GM18498 (cell line): Measurements from ENCODE around the gene NEUROD4.

Experiments used
- ATAC-seq: cut with Tn5 transposase; IDR thresholded peaks from one replicate; pipeline ENCODE4 v1.9.1; 2021; ENCODE audit warnings: mild to moderate bottlenecking, moderate library complexity; ENCODE audit not compliant: unreplicated experiment

The NEUROD4 gene

DNA sequence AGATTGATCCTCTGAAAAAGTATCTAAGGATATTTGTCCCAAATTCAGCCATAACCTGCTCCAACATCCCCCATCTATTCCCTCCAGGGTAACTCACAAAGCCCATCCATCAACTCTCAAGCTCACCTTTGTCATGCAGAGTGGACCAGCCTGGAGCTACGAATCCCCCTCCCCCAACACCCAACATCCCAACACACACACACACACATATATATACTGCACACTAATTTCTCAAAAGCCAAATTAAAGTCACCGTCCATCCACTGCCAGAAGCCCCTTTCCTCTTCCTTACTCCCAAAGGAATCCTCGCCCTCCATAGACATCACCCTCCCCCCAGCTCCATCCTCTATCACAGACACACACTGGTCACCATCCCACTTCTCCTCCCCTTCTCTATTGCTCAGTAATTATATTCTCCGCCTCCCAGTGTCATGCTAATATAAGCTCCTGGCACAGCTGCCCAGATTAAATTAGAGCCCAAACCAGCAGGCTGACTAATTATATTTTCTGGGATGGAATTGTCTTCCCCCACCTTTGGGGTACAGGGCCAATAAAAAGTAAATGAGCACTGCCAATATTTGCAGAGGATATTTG lies 21.7 kb upstream of the NEUROD4 start:
- no peak for ATAC-seq

DNA sequence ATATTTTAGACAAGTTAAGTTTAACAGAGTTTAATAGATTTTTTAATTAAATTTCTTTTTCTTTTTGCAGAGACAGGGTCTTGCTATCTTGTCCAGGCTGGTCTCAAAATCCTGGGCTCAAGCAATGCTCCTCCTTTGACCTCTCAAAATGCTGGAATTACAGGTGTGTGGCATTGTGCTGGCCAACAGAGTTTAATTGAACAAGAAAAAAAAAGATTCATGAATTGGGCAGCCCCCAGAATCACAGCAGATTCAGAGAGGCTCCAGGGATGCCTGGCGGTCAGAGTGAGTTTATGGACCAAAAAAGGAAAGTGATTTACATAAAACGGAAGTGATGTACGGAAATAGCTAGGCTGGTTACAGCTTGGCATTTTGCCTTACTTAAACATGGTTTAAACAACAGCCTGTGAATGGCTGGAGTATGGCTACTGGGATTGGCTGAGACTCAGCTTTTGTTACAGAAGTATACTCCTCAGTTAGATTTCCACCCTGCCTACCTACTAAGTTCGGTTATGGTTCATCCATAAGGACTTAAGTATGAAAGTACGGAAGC lies 20.7 kb upstream of the NEUROD4 start:
- no peak for ATAC-seq

DNA sequence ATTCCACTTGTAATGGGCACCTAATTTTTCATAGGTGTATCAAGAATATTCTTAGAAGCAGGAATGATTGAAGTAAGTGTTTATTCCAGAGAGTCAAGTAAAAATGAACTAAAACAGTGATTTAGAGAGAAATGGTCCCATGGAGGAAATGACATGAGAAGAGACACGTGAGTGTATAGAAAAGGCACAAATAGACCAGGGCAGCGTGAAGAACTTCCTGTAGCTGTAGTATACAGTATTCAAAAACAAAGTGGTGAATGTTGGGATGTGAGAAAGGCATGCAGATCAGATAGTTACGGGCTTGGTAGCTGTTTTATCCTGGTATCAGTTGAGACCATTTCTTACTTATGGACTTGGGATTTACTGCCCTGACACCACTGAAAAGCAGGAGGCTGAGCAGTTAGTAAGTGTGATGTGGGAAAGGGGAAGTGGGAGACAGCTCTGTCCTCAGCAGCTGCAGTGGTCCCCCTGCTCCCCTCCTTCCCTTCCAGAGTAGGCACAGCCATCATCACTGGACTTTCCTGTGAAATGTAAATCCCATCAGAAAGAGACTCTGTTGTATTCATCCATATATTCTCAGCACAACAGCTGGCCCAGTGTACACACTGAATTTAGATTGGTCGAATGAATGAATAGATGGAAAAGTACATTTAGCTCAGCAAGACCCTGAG lies 18.4 kb upstream of the NEUROD4 start:
- no peak for ATAC-seq

DNA sequence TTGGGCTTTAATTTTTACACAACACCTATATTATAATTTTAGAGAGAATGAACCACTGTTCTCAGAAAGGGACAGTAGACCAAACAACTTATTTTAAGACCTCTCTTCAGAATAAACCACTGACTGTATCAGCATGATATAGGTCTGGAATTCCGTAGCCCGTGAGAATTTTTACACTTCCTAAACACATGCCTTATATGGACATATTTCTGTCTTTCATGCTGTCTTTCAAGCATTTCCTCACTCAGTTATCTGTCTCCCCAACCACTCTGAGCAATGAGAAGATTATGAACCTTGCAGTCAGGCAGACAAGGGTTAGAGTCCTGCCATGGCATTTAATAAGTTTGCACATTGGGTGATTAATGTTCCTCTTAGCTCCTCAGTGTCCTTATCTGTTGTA lies 17.4 kb upstream of the NEUROD4 start:
- ATAC-seq, result no peak

DNA sequence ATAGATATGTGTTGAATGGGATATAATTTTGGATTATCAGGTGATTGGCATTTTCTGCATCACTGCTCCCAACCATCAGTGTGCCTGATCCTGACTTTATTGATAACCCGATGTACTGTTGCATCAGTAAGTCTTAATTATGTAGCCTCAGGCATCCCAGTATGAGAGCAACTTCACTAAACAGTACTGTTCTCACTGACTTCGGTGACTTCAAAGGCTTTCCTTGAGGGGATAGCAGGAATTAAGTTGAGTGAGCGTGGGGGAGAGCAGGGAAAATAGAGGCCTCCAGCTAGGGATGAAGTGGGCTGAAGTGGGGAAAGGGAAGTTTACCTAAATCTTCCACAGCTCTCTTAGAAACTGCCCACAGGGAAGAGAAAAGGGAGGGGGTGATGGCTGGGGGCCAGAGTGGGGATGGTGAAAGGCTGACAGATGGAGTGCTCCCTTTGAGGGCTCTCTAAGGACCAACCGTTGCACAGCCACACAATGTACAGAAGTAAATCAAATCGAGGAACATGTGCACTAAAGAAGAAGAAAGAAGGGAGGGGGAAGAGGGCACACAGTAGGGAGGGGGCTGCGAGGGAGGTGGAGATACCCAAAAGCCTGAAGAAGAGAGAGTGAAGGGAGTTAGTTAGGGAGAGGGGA lies 10.7 kb upstream of the NEUROD4 start:
- ATAC-seq, result no peak

GRCh38 chr12:55017416-55017925 lies 2.3 kb upstream of the NEUROD4 start:
- ATAC-seq, result no peak

DNA sequence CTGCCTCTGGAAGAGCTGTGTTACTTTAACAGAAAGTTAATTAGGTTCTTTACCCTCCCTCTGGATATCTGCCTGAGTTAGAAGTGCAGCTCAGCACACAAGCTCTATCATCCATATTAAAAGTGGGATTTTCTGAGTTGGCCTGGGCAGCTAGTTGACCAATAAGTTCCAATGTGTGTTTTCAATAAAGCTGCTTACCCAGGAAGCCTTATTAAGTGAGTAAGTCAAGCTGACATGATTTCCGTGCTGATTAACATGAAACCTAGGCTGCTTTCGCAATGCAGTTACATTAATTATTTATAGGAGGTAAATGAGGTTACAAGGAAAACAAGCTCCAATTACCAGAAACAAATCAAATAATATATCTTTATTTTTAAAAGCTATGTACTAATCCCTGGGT lies 4.8 kb downstream of the NEUROD4 start:
- no peak for ATAC-seq

GRCh38 chr12:55025508-55025907 lies 5.7 kb downstream of the NEUROD4 start:
- ATAC-seq, result no peak

GRCh38 chr12:55034218-55034617 lies 14.4 kb downstream of the NEUROD4 start:
- ATAC-seq, result no peak

- ATAC-seq, result no peak
Measured at GRCh38 chr12:55036326-55037115, 16.7 kb downstream of the NEUROD4 start.

GRCh38 chr12:55037351-55037987 lies 17.7 kb downstream of the NEUROD4 start:
- no peak for ATAC-seq

GRCh38 chr12:55039395-55040354 lies 19.9 kb downstream of the NEUROD4 start:
- ATAC-seq, result no peak

- ATAC-seq, result no peak
Measured at GRCh38 chr12:55041345-55042055, 21.7 kb downstream of the NEUROD4 start.

GRCh38 chr12:55043542-55043941 lies 23.8 kb downstream of the NEUROD4 start:
- no peak for ATAC-seq

GRCh38 chr12:55044135-55044534 lies 24.4 kb downstream of the NEUROD4 start:
- ATAC-seq, result no peak

GRCh38 chr12:55049676-55050075 lies 29.9 kb downstream of the NEUROD4 start:
- no peak for ATAC-seq

DNA sequence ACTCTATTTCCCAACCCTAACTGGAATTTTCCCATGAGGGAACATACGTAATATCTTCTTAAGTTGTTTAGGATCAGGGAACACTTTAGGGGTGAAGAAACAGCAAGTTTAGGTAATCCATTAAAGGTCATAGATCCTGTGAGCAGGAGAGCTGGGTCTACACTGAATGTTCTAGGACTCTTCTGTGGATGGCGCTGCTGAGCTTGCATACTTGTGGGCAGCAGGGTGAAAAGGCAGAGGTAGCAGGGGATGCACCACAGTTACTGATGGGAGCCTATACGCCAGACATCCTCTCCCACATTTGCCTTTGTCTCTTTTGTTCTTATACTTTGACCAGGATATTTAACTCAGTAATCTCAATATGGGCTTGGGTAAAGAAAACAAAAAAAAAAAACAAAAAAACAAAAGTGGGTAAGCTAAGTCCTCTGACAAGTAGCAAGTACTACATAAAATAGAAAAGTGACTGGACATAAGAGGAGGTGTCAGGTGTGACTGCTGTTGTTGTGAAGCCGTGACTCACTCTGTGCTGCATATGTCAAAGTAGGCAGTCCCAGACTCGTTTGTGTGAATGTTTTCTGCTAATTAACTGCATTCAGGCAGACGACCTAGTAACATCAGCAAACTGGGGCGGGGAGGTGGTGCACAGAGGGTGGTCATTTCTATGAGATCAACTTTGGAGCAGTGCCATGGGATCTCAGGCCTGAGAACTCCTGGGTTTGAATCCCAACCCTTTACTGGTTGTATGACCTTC lies 31.6 kb downstream of the NEUROD4 start:
- ATAC-seq, result no peak

GRCh38 chr12:55057481-55057880 lies 37.7 kb downstream of the NEUROD4 start:
- ATAC-seq, result no peak
